Calu3 (cell line): Measurements from ENCODE around the gene CENPQ. TPM values are rescaled to one million over a fixed set of nuclear protein-coding genes. Genes with fewer than 3 reads are reported as not detected.

Experiments used
- BruUV-seq: library from RNA; stranded (reverse); fragments of 400-500 nt; replicated peaks from 2 replicates; lab custom pipeline; 2021; lab: Mats Ljungman, UMichigan
- CTCF ChIA-PET: fragments of 300-600 bp; sonication (Branson Sonifier 250); formaldehyde crosslinking; loops from one replicate; lab custom pipeline; 2022; ENCODE audit warnings: antibody characterized with exemption; lab: Charles Lee
- DNase-seq: peaks from one replicate; pipeline ENCODE4 v3.0.0; 2022
- H3K27ac Mint-ChIP-seq: one replicate; pipeline ENCODE4 v1.8.0; 2022; ENCODE audit warnings: mixed read lengths; ENCODE audit not compliant: unreplicated experiment
- H3K27me3 Mint-ChIP-seq: one replicate; pipeline ENCODE4 v1.8.0; 2022; ENCODE audit warnings: mixed read lengths; ENCODE audit not compliant: unreplicated experiment
- H3K36me3 Mint-ChIP-seq: one replicate; pipeline ENCODE4 v1.8.0; 2022; ENCODE audit warnings: mild to moderate bottlenecking, moderate library complexity, mixed read lengths; ENCODE audit not compliant: insufficient read depth, unreplicated experiment
- H3K4me1 Mint-ChIP-seq: one replicate; pipeline ENCODE4 v1.8.0; 2022; ENCODE audit warnings: mild to moderate bottlenecking, low read depth, mixed read lengths; ENCODE audit not compliant: unreplicated experiment
- H3K4me3 Mint-ChIP-seq: one replicate; pipeline ENCODE4 v1.8.0; 2022; ENCODE audit warnings: mild to moderate bottlenecking, low read depth, moderate library complexity, mixed read lengths; ENCODE audit not compliant: unreplicated experiment
- H3K9me3 Mint-ChIP-seq: one replicate; pipeline ENCODE4 v1.8.0; 2022; ENCODE audit warnings: low read depth, mixed read lengths; ENCODE audit not compliant: unreplicated experiment
- intact Hi-C: fragments of 100-400 bp; cut with micrococcal nuclease; formaldehyde crosslinking; loops from one replicate; pipeline ENCODE4 v1.10.0; 2022; ENCODE audit not compliant: unreplicated experiment
- total RNA-seq: library from RNA; stranded (reverse); gene quantifications from 2 replicates; pipeline ENCODE4 v1.2.3, GENCODE V29; 2022
- TF ChIP-seq, protein P1 (sequence below): fragments of 200-600 bp; IDR thresholded peaks from one replicate; pipeline ENCODE4 v1.8.0; 2022; ENCODE audit warnings: antibody characterized with exemption; ENCODE audit not compliant: unreplicated experiment

CENPQ gene
- total RNA-seq, 1 experiment from 2014 or later = 18.8 TPM

DNA sequence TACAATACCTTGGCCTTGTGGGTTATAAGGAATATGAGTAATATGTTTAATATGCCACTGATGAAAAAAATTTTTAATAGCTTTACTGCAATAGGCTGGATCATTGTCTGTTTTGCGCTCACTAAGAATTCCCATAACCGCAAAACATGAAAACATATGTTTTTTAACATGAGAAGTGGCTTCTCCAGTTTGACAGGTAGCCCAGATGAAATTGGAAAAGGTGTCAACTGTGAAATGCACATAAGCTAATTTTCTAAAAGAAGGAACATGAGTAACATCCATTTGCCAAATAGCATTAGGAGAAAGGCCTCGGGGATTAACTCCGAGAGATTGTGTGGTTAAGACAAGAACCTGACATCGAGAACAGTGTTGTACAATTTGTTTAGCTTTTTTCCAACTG, 41.5 kb downstream of the CENPQ start:
- peaks cover 7% of the 10 kb centered on the region for H3K9me3 Mint-ChIP-seq

DNA sequence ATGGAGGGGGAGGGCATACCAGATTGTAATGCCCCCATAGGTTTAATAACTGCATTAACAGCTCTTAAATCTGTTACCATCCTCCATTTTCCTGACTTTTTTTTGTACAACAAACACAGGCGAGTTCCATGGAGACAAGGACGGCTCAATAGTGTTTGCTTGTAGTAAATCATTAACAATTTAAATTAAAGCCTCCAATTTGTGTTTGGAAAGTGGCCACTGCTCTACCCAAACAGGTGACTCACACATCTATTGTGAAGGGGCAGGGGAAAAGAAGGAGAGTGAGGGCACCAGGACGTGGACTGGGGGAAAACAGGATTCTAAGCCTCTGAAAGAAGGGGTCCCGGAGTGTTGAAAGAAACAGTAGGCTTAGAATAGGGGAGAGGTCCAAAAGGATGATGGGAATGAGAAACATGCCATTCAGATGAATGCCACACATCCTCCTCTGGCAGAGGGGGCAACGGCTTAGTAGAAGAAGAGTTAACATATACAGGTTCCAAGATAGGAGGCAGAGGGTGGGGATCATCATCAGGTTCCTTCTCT, 43.5 kb downstream of the CENPQ start:
- intact Hi-C loops = no loop called here
- peak overlapping the region; percentile 51 for H3K4me3 Mint-ChIP-seq
- H3K4me1 Mint-ChIP-seq = peaks cover 29% of the 10 kb centered on the region
- CTCF ChIA-PET = interaction anchor here (1.5 kb wide), 1 partner anchor 9 kb away, joined by 3 read pairs; no protein-coding TSS in a partner anchor
- TF ChIP-seq, protein P1, sequence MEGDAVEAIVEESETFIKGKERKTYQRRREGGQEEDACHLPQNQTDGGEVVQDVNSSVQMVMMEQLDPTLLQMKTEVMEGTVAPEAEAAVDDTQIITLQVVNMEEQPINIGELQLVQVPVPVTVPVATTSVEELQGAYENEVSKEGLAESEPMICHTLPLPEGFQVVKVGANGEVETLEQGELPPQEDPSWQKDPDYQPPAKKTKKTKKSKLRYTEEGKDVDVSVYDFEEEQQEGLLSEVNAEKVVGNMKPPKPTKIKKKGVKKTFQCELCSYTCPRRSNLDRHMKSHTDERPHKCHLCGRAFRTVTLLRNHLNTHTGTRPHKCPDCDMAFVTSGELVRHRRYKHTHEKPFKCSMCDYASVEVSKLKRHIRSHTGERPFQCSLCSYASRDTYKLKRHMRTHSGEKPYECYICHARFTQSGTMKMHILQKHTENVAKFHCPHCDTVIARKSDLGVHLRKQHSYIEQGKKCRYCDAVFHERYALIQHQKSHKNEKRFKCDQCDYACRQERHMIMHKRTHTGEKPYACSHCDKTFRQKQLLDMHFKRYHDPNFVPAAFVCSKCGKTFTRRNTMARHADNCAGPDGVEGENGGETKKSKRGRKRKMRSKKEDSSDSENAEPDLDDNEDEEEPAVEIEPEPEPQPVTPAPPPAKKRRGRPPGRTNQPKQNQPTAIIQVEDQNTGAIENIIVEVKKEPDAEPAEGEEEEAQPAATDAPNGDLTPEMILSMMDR = no peak
- H3K9me3 Mint-ChIP-seq = peaks cover 7% of the 10 kb centered on the region
- peak; percentile 36 for DNase-seq
- peak overlapping the region; percentile 48 for H3K27ac Mint-ChIP-seq
- H3K27me3 Mint-ChIP-seq = no peaks in the 10 kb centered on the region
- H3K36me3 Mint-ChIP-seq = peaks cover 4% of the 10 kb centered on the region
- BruUV-seq = no TSS peak

More for the DNA sequence above, 41.5 kb downstream of the CENPQ start:
- no peak for DNase-seq
- BruUV-seq = no TSS peak
- Mint-ChIP-seq H3K4me3 (no peak overlapping the region), H3K36me3 (peaks cover 9% of the 10 kb centered on the region), H3K4me1 (peaks cover 29% of the 10 kb centered on the region), H3K27ac (no peak overlapping the region), H3K27me3 (no peaks in the 10 kb centered on the region)
- CTCF ChIA-PET = no interaction called here
- intact Hi-C loops = no loop called here
- TF ChIP-seq, protein P1 = no peak

DNA sequence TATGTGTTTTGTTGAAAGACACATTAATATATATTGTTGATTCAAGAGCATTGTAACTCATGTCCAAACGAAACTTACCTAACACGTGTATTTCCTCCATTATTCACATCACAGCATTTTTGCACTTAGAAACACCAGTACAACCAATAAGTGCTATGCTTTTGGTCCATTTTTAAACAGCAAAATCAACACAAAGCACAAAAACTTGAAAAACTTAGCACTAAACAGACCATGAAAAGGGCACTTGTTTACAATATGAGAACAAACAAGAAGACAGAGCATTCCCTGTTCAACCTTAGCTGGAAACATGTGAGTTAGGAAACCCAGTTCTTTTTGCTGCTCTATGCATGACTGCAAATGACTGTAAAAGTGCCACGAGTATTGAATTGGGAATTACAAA, 46.2 kb downstream of the CENPQ start:
- no TSS peak for BruUV-seq
- Mint-ChIP-seq H3K4me3 (no peak overlapping the region), H3K9me3 (peaks cover 7% of the 10 kb centered on the region), H3K36me3 (peaks cover 4% of the 10 kb centered on the region), H3K27me3 (no peaks in the 10 kb centered on the region), H3K4me1 (peaks cover 42% of the 10 kb centered on the region), H3K27ac (no peak overlapping the region)
- intact Hi-C loops = no loop called here
- CTCF ChIA-PET = no interaction called here
- TF ChIP-seq, protein P1 = no peak
- no peak for DNase-seq

DNA sequence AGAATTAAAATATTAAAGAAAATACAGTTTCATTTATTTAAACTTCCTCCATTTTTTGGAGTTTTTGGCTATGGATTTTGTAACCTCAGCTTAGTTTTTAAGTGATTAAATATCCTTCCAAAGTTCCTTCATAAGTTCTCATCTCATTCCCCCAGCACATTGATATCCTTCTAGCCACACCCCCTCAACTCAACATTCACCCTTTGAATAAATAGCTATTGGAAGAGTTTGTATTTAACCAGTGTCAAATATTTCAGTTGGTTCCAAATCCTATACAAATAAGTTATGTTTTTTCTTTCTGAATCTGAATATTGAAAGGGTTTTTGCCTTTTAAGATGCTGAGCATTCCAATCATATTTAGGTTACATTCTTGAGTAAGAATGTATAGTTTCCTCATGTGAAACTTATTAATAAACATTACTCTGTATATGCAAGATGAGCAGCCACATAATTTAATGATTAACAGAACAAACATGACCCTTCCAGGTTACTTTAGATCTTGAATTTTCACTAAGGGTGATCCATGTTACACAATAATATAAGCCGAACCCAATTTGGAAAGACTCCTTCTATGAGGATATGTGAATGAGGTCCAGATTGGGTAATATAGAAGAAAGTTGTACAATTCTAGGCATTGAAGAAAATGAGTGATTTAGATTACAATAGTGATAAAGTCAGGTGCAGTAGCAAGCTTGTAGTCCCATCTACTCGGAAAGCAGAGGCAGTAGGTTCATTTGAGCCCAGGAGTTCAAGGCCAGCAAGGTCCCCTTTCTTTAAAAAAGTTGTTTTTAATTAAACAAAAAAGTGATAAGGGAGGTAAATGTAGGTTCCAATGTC, 50.2 kb downstream of the CENPQ start:
- H3K27ac Mint-ChIP-seq = no peak overlapping the region
- H3K4me3 Mint-ChIP-seq = no peak overlapping the region
- H3K27me3 Mint-ChIP-seq = no peaks in the 10 kb centered on the region
- no TSS peak for BruUV-seq
- TF ChIP-seq, protein P1 = no peak
- H3K9me3 Mint-ChIP-seq = no peaks in the 10 kb centered on the region
- peaks cover 13% of the 10 kb centered on the region for H3K4me1 Mint-ChIP-seq
- CTCF ChIA-PET = interaction anchor here (1.0 kb wide), 1 partner anchor 19 kb away, joined by 5 read pairs; no protein-coding TSS in a partner anchor
- no peaks in the 10 kb centered on the region for H3K36me3 Mint-ChIP-seq
- intact Hi-C loops = no loop called here
- DNase-seq = no peak
